ENCODE measurements around the gene CHID1. TPM values are rescaled to one million over a fixed set of nuclear protein-coding genes. Genes with fewer than 3 reads are reported as not detected.
A peak's percentile ranks its signal among the peaks of the same experiment; 100 is the strongest.

The CHID1 gene
- total RNA-seq, 2 donors from 2014 or later = 64.8 to 115 TPM

DNA sequence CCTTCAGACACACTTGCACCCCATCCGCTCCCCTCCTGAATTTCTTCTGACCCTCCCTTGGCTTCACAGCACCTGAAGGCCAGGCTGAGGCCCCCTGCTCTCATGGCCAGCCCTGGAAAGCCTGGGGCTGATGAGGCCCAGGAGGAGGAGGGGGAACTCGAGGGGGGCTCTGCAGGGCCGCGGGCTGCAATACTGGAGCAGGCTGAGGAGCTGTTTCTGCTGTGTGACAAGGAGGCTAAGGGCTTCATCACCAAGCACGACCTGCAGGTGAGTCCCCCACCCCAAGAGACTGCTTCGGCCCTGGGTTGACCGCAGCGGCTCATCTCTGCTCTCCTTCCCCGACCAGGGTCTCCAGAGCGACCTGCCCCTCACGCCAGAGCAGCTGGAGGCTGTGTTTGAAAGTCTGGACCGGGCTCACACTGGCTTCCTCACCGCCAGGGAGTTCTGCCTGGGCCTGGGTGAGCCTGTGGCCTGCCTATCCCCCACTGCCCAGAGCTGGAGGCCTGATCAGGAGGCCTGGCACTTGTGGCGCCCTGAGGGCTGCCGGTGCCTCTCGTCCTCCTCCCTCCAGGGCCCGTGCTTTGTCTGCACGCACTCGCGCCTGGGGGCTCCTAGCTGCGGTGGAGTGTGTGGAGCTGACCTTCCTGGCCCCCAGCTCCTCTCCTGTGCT, 82.0 kb downstream of the CHID1 start:
- H3K27ac Mint-ChIP-seq = no peak overlapping the region
- H3K4me1 Mint-ChIP-seq (ENCODE audit: low read depth in 2 of 2) = peaks cover 10 to 17% of the 10 kb centered on the region in 2 donors
- H3K4me3 Mint-ChIP-seq = peak overlapping the region; percentile 67
- peaks cover 0 to 17% of the 10 kb centered on the region in 2 donors for H3K27me3 Mint-ChIP-seq
- no peaks in the 10 kb centered on the region for H3K36me3 Mint-ChIP-seq
- DNase-seq (ENCODE audit: low spot score) (no peak), ATAC-seq (no peak)
- H3K9me3 Mint-ChIP-seq = no peaks in the 10 kb centered on the region

DNA sequence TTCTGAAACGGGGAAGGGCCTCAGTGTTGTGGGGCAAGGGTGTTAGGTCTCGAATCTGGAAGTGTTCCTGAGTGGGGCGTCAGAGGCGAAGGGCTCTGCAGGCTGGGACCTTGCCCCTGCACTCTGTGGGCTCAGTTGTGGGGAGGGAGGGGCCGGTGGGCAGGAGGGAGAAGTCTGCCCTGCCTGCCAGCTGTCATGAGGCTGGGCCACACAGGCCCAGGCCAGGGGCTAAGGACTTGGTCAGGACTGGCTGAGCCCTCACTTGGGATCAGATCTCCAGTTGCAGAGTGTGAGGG, 82.8 kb downstream of the CHID1 start, which contains the start of gene CRACR2B:
Gene CRACR2B (plus strand): TSS at position 23 of the 296 bp plus-strand sequence. CDS start 689 bp downstream, outside the sequence.
- Mint-ChIP-seq H3K9me3 (no peaks in the 10 kb centered on the region), H3K4me1 (ENCODE audit: low read depth in 2 of 2) (peaks cover 10 to 17% of the 10 kb centered on the region in 2 donors), H3K27ac (peak within 1 kb of the TSS in 1 of 2 donors; percentile 62), H3K27me3 (peaks cover 0 to 17% of the 10 kb centered on the region in 2 donors), H3K4me3 (peak within 1 kb of the TSS; percentile 67), H3K36me3 (no peaks in the 10 kb centered on the region)
- DNase-seq (ENCODE audit: low spot score) (no peak), ATAC-seq (no peak)

DNA sequence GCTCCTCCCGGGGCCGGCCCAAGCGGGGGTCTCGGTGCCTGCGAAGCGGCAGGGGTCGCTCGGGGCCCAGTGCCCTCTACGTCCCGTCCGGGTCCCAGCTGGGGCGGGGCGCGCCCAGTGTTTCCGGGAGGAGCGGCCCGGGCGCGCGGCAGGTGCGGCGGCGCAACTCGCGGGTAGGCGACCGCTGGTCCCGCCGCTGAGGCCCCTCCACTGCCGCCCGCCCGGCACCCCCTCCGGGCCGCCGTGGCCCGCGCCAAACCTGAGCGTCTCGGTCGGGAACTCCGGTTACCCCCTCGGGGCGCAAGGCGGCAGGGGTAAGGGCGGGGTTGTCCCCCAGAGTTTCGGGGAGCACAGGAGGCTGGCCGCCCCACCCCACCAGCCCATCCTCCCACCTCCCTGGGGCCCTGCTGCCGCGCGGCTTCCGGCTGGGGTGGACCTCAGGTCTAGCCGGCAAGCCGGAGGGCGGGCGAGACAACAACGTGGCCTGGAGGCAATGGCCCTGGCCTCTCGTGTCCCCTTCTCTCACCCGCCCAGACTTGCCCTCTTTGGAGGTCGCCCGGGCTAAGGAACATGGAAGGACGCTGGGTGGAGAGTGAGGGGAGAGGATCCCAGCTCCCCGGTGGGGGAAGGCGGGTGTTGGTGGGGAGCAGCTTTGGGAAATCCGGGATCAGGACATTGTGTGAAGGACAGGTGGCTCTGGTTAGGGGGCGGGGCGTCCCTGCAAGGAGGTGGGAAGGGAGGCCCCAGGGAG, 83.3 kb downstream of the CHID1 start:
- DNase-seq (ENCODE audit: low spot score) = no peak

DNA sequence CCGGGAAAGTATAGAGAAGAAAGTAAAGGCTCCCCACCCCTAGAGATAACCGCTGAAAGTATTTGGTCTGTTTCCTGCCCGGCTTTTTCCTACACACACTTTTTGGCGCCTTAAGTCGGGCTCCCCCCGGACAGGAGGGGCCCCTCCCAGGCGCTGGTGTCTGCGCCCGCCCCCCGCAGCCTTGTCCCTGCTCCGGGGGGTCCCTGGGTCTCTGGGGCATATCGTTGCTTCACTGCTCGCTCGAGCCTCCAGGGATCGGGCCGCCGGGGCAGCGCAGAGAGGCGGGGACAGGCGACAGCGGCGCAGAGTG, 83.8 kb downstream of the CHID1 start:
- ATAC-seq (no peak), DNase-seq (ENCODE audit: low spot score) (no peak)
- Mint-ChIP-seq H3K27ac (no peak overlapping the region), H3K9me3 (no peaks in the 10 kb centered on the region), H3K4me3 (peak overlapping the region; percentile 61), H3K4me1 (ENCODE audit: low read depth in 2 of 2) (peaks cover 10 to 20% of the 10 kb centered on the region in 2 donors), H3K27me3 (peaks cover 0 to 17% of the 10 kb centered on the region in 2 donors), H3K36me3 (no peaks in the 10 kb centered on the region)

More for the DNA sequence above, 83.3 kb downstream of the CHID1 start:
- peaks cover 10 to 17% of the 10 kb centered on the region in 2 donors for H3K4me1 Mint-ChIP-seq (ENCODE audit: low read depth in 2 of 2)
- peaks cover 0 to 17% of the 10 kb centered on the region in 2 donors for H3K27me3 Mint-ChIP-seq
- no peaks in the 10 kb centered on the region for H3K36me3 Mint-ChIP-seq
- H3K9me3 Mint-ChIP-seq = no peaks in the 10 kb centered on the region
- ATAC-seq = peak; percentile 33 to 55
- H3K4me3 Mint-ChIP-seq = peak overlapping the region; percentile 67
- peak overlapping the region in 1 of 2 donors; percentile 62 for H3K27ac Mint-ChIP-seq

DNA sequence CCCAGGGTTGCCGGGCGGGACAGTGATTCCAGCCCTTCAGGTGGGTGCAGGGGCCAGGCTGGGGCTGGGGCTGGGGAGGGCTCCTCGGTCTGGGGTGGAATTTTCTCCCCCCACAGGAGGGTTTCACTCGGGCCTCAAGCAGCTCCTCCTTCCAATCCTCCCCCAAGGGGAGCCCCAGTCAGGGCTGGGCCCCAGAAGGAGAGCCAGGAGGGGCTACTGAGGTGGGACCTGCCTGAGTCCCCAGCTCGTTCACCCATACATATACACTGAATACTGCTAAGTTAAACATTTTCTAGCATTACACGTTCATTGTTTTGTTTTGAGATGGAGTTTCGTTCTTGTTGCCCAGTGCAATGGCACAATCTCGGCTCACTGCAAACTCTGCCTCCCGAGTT, 84.4 kb downstream of the CHID1 start:
- no peak overlapping the region for H3K27ac Mint-ChIP-seq

DNA sequence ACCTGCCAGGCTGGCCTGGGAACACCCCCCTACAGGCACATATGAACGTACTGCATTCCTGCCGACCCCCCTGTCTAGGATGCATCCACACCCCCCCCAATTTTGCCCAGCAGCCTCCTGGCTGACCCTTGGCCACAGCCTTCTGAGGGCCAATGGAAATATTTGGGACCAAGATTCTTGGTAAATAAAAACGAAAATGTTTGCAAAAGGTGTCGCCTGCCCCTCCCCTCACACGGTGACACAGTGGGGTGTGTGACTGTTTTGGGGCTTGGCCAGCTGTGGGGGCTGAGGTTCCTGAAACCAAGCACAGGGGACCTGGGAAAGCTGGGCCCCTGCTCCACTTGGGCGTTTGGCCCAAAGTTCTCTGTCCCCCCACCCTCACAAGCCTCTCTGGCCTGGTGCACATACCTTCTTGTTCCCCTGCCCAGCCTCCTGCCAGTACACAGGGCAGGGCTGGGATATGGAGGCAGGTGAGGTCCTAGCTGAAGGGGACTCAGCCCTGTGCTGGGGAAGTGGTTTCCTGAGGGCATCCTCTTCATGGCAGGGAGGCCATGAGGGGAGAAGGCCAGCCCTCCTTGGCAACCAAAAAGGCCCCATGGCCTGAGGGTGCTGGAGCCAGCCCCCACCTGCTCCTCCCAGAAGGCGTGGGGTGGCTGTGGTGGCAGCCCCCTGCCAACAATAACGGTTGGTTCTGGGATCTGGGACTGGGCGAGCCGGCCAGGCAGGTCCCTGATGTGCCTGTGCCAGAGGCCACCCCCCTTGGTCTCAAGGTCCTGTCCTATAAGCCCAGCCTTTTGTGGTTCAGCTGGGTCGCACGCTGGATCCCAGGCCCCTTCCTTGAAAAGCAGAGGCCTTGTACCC, 85.0 kb downstream of the CHID1 start:
- H3K36me3 Mint-ChIP-seq = no peaks in the 10 kb centered on the region
- no peak overlapping the region for H3K27ac Mint-ChIP-seq
- H3K9me3 Mint-ChIP-seq = no peaks in the 10 kb centered on the region
- no peak overlapping the region for H3K4me3 Mint-ChIP-seq
- ATAC-seq (no peak), DNase-seq (ENCODE audit: low spot score) (no peak)
- peaks cover 15 to 21% of the 10 kb centered on the region in 2 donors for H3K4me1 Mint-ChIP-seq (ENCODE audit: low read depth in 2 of 2)
- peaks cover 0 to 13% of the 10 kb centered on the region in 2 donors for H3K27me3 Mint-ChIP-seq

More for the DNA sequence above, 84.4 kb downstream of the CHID1 start:
- H3K27me3 Mint-ChIP-seq = peaks cover 0 to 13% of the 10 kb centered on the region in 2 donors
- no peaks in the 10 kb centered on the region for H3K9me3 Mint-ChIP-seq
- H3K36me3 Mint-ChIP-seq = no peaks in the 10 kb centered on the region
- H3K4me3 Mint-ChIP-seq = peak overlapping the region; percentile 61
- ATAC-seq (no peak), DNase-seq (ENCODE audit: low spot score) (no peak)
- peaks cover 10 to 19% of the 10 kb centered on the region in 2 donors for H3K4me1 Mint-ChIP-seq (ENCODE audit: low read depth in 2 of 2)

DNA sequence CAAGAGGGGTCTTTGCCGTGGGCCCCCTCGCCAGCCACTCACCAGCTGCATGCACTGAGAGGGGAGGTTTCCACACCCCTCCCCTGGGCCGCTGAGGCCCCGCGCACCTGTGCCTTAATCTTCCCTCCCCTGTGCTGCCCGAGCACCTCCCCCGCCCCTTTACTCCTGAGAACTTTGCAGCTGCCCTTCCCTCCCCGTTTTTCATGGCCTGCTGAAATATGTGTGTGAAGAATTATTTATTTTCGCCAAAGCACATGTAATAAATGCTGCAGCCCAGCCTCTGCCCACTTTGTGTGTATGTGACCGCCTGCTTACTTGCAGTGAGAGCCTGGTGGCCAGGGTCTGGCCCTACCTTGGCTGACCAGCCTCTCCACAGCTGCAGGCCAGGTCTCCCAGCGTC, 85.7 kb downstream of the CHID1 start:
- peaks cover 0 to 13% of the 10 kb centered on the region in 2 donors for H3K27me3 Mint-ChIP-seq
- ATAC-seq = no peak
- no peak overlapping the region for H3K4me3 Mint-ChIP-seq
- H3K4me1 Mint-ChIP-seq (ENCODE audit: low read depth in 2 of 2) = peaks cover 15 to 21% of the 10 kb centered on the region in 2 donors
- H3K36me3 Mint-ChIP-seq = no peaks in the 10 kb centered on the region
- no peak overlapping the region for H3K27ac Mint-ChIP-seq
- no peaks in the 10 kb centered on the region for H3K9me3 Mint-ChIP-seq
- no peak for DNase-seq (ENCODE audit: low spot score)

DNA sequence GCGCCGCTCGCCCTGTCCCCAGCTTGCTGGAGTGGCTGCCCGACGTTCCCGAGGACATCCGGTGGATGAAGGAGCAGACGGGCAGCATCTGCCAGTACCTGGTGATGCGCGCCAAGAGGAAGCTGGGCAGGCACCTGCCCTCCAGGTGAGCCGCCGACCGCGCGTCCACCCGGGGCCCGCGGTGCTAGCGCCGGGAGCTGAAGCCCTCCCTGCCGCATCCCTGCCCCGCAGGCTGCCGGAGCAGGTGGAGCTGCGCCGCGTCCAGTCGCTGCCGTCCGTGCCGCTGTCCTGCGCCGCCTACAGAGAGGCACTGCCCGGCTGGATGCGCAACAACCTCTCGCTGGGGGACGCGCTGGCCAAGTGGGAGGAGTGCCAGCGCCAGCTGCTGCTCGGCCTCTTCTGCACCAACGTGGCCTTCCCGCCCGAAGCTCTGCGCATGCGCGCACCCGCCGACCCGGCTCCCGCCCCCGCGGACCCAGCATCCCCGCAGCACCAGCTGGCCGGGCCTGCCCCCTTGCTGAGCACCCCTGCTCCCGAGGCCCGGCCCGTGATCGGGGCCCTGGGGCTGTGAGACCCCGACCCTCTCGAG, 86.2 kb downstream of the CHID1 start:
- Mint-ChIP-seq H3K27me3 (peaks cover 0 to 12% of the 10 kb centered on the region in 2 donors), H3K4me1 (ENCODE audit: low read depth in 2 of 2) (peaks cover 15 to 21% of the 10 kb centered on the region in 2 donors), H3K36me3 (no peaks in the 10 kb centered on the region), H3K4me3 (no peak overlapping the region), H3K27ac (no peak overlapping the region), H3K9me3 (no peaks in the 10 kb centered on the region)
- DNase-seq (ENCODE audit: low spot score) = no peak
- no peak for ATAC-seq

DNA sequence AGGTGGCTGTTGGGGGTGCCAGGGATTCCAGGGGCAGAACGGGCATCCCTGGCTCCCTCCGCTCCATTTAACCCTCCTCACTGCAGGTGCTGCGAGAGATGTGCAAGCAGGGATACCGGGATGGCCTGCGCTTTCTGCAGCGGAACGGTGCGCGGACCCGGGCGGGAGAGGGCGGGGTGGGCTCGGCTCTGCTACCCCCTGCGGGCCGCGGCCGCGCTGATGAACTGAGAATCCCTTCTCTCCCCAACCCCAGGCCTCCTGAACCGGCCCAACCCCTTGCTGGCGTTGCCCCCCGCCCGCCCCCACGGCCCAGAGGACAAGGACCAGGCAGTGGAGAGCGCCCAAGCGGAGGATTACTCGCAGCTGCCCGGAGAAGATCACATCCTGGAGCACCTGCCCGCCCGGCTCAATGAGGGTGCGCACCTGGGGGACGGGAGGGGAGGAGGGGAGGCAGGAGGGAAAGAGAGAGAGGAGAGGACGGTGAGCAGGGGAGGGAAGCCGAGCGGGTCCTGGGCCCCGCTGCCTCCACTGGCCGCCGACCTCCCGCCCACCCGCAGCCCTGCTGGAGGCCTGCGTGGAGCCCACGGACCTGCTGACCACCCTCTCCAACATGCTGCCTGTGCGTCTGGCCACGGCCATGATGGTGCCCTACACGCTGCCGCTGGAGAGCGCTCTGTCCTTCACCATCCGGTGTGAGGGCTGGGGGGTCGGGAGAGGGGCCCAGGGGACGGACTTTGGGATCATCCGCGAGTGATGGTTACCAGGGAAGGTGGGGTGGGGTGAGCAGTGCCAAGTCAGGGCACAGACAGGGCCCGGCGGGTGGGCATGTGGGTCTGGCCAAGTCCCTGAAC, 86.9 kb downstream of the CHID1 start:
- no peak overlapping the region for H3K27ac Mint-ChIP-seq
- H3K27me3 Mint-ChIP-seq = peaks cover 0 to 8% of the 10 kb centered on the region in 2 donors
- no peaks in the 10 kb centered on the region for H3K9me3 Mint-ChIP-seq
- ATAC-seq (no peak), DNase-seq (ENCODE audit: low spot score) (no peak)
- H3K4me3 Mint-ChIP-seq = no peak overlapping the region
- no peaks in the 10 kb centered on the region for H3K36me3 Mint-ChIP-seq
- H3K4me1 Mint-ChIP-seq (ENCODE audit: low read depth in 2 of 2) = peaks cover 15 to 17% of the 10 kb centered on the region in 2 donors

DNA sequence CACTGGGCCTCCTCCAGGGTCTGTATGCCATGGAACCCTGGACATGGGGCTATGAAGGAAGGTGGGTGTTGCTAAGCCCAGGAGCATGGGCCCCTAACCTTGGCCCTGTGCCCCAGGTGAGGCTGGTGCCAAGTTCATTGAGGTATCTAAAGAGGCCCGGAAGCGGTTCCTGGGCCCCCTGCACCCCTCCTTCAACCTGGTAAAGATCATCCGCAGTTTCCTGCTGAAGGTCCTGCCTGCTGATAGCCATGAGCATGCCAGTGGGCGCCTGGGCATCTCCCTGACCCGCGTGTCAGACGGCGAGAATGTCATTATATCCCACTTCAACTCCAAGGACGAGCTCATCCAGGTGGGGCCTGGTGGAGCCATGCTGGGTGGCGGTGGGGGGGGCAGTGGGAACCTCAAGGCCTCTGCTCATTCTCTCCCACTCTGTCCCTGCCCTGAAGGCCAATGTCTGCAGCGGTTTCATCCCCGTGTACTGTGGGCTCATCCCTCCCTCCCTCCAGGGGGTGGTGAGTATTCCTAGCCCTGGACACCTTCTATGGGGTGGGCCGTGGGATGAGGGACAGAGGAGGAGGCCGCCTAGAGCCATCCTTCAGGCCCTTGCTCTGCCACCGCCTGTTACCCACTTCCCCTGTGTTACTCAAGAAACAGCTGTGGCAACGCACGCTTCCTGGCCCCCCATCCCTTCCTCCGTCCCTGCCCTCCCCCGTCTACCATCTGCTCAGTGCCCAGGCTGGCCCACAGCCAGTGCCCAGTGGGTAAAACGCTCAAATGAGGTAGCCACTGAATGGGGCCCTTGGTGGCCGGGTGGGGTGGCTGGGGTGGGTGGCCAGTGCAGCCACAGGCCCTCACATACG, 88.9 kb downstream of the CHID1 start:
- peak overlapping the region; percentile 38 for H3K4me3 Mint-ChIP-seq
- DNase-seq (ENCODE audit: low spot score) = no peak
- no peaks in the 10 kb centered on the region for H3K27me3 Mint-ChIP-seq
- H3K27ac Mint-ChIP-seq = peak overlapping the region in 1 of 2 donors; percentile 84
- H3K36me3 Mint-ChIP-seq = no peaks in the 10 kb centered on the region
- H3K9me3 Mint-ChIP-seq = no peaks in the 10 kb centered on the region
- ATAC-seq = no peak
- H3K4me1 Mint-ChIP-seq (ENCODE audit: low read depth in 2 of 2) = peaks cover 5 to 10% of the 10 kb centered on the region in 2 donors

DNA sequence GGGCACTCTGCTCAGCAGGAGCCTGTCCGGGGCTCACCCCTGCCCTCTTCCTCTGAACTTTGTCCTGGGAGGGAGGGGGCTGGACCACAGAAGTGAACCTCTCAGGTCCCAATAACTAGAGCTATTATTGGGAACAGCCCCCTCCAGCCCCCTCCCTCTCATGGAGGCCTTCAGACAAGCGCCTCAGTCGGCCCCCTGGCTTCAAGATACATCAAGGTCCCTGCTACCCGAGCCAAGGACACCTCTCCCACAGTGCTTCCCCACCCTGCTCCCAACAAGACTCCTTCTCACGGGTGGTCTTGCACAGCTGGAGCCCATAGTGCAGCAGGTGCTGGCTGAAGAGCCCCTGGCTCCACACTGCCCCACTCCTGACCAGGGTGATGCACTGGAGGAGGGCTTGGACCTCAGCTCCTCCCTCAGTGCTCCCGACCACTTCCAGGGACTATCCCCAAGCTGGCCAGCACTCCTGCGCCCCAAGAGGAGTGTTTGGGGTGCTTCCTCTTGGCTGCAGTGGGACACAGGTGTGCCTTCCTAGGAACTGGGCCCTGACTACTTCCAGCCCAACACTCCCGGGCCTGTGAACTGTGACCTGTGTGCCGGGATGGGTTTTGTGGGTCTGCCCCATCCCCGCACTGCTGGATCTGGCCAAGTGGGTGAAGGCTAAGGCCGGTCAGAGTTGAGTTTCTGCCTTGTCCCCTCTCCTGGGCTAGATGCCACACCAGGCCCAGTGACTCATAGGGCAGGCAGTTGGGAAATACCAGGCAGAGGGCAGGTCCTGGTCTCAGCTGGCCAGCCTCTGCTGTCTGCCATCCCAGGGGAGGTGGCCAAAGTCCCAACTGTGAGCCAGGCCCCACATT, 89.7 kb downstream of the CHID1 start:
- Mint-ChIP-seq H3K36me3 (no peaks in the 10 kb centered on the region), H3K27me3 (no peaks in the 10 kb centered on the region), H3K4me1 (ENCODE audit: low read depth in 2 of 2) (peaks cover 5 to 10% of the 10 kb centered on the region in 2 donors), H3K9me3 (no peaks in the 10 kb centered on the region), H3K4me3 (peak overlapping the region; percentile 83), H3K27ac (peak overlapping the region in 1 of 2 donors; percentile 84)
- DNase-seq (ENCODE audit: low spot score) (no peak), ATAC-seq (no peak)
